Subcutaneous abdominal adipose tissue (tissue), 5 donors: ENCODE measurements around the gene CSTPP1.

Experiments used
- H3K27ac ChIP-seq: one replicate; pipeline ENCODE4 v1.7.0; 2013; ENCODE audit warnings: low read depth, mild to moderate bottlenecking, inconsistent platforms, low read length, moderate library complexity
- H3K27me3 ChIP-seq, 5 donors: one replicate each; pipeline ENCODE4 v1.7.0; 2013; ENCODE audit warnings: low read length in 5 of 5, inconsistent platforms in 1 of 5; ENCODE audit not compliant: control insufficient read depth in 5 of 5, insufficient read depth in 4 of 5
- H3K36me3 ChIP-seq, 5 donors: one replicate each; pipeline ENCODE4 v1.7.0; 2013; ENCODE audit warnings: low read length in 5 of 5; ENCODE audit not compliant: control insufficient read depth in 5 of 5, insufficient read depth in 5 of 5
- H3K4me1 ChIP-seq, 5 donors: one replicate each; pipeline ENCODE4 v1.7.0; 2013; ENCODE audit warnings: low read length in 5 of 5, mild to moderate bottlenecking in 3 of 5, moderate library complexity in 1 of 5; ENCODE audit not compliant: control insufficient read depth in 5 of 5, insufficient read depth in 5 of 5
- H3K4me3 ChIP-seq, 5 donors: one replicate each; pipeline ENCODE4 v1.7.0; 2013; ENCODE audit warnings: low read length in 5 of 5, low read depth in 1 of 5
- H3K9ac ChIP-seq, 5 donors: one replicate each; pipeline ENCODE4 v1.7.0; 2013; ENCODE audit warnings: low read length in 5 of 5, mild to moderate bottlenecking in 4 of 5, moderate library complexity in 3 of 5
- H3K9me3 ChIP-seq, 5 donors: one replicate each; pipeline ENCODE4 v1.7.0; 2013; ENCODE audit warnings: low read length in 5 of 5; ENCODE audit not compliant: control insufficient read depth in 5 of 5
- donor health status: healthy.
- donor health status: healthy.
- donor health status: healthy.
- donor health status: healthy.
- donor health status: healthy.

Gene CSTPP1

GRCh38 chr11:47021527-47021818, 84.9 kb downstream of the CSTPP1 start:
- Histone ChIP-seq H3K9me3 (no peaks in the 10 kb centered on the region), H3K27me3 (no peaks in the 10 kb centered on the region), H3K36me3 (no peaks in the 10 kb centered on the region), H3K9ac (no peak overlapping the region), H3K4me3 (no peak overlapping the region), H3K4me1 (no peaks in the 10 kb centered on the region), H3K27ac (no peak overlapping the region)

GRCh38 chr11:47021965-47022364, 85.4 kb downstream of the CSTPP1 start:
- Histone ChIP-seq H3K27ac (no peak overlapping the region), H3K27me3 (no peaks in the 10 kb centered on the region), H3K9me3 (no peaks in the 10 kb centered on the region), H3K4me1 (no peaks in the 10 kb centered on the region), H3K36me3 (no peaks in the 10 kb centered on the region), H3K9ac (no peak overlapping the region), H3K4me3 (no peak overlapping the region)

GRCh38 chr11:47028195-47029093, 91.9 kb downstream of the CSTPP1 start:
- no peaks in the 10 kb centered on the region for H3K36me3 ChIP-seq
- no peak overlapping the region for H3K27ac ChIP-seq
- H3K9ac ChIP-seq, result no peak overlapping the region
- H3K27me3 ChIP-seq, result no peaks in the 10 kb centered on the region
- H3K4me3 ChIP-seq, result no peak overlapping the region
- H3K9me3 ChIP-seq, result no peaks in the 10 kb centered on the region
- H3K4me1 ChIP-seq, result no peaks in the 10 kb centered on the region

GRCh38 chr11:47033439-47033838, 96.9 kb downstream of the CSTPP1 start:
- Histone ChIP-seq H3K9ac (no peak overlapping the region), H3K36me3 (no peaks in the 10 kb centered on the region), H3K27me3 (no peaks in the 10 kb centered on the region), H3K27ac (no peak overlapping the region), H3K4me3 (no peak overlapping the region), H3K9me3 (no peaks in the 10 kb centered on the region), H3K4me1 (no peaks in the 10 kb centered on the region)

DNA sequence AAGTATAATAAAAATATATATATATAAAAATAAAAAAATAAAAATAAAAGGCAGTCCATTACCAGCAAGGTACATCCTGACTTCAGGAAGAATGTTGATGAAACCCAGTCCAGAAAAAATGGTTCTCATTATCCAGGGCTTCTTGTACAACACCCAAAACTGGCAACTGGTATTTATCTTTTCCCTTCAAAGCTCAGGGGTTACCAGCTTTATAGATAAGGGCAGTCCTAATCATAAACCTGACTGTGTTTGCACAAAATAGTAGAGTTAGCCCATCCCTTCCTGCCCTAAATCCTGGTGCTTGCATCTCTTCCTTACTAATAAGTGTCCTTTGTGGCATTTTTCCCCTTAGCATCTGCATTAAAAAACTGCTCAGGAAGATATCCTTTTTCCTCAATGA, 97.5 kb downstream of the CSTPP1 start:
- Histone ChIP-seq H3K27me3 (no peaks in the 10 kb centered on the region), H3K9ac (no peak overlapping the region), H3K36me3 (no peaks in the 10 kb centered on the region), H3K27ac (no peak overlapping the region), H3K9me3 (no peaks in the 10 kb centered on the region), H3K4me3 (no peak overlapping the region), H3K4me1 (no peaks in the 10 kb centered on the region)

- no peaks in the 10 kb centered on the region for H3K4me1 ChIP-seq
- H3K27me3 ChIP-seq, result no peaks in the 10 kb centered on the region
- no peak overlapping the region for H3K27ac ChIP-seq
- H3K36me3 ChIP-seq, result no peaks in the 10 kb centered on the region
- no peak overlapping the region for H3K4me3 ChIP-seq
- H3K9me3 ChIP-seq, result no peaks in the 10 kb centered on the region
- H3K9ac ChIP-seq, result no peak overlapping the region
Measured at GRCh38 chr11:47035108-47035507, 98.5 kb downstream of the CSTPP1 start.

- Histone ChIP-seq H3K9ac (no peak overlapping the region), H3K9me3 (no peaks in the 10 kb centered on the region), H3K27me3 (no peaks in the 10 kb centered on the region), H3K36me3 (no peaks in the 10 kb centered on the region), H3K4me1 (no peaks in the 10 kb centered on the region), H3K4me3 (no peak overlapping the region), H3K27ac (no peak overlapping the region)
Measured at GRCh38 chr11:47044119-47044518, 107.6 kb downstream of the CSTPP1 start.

DNA sequence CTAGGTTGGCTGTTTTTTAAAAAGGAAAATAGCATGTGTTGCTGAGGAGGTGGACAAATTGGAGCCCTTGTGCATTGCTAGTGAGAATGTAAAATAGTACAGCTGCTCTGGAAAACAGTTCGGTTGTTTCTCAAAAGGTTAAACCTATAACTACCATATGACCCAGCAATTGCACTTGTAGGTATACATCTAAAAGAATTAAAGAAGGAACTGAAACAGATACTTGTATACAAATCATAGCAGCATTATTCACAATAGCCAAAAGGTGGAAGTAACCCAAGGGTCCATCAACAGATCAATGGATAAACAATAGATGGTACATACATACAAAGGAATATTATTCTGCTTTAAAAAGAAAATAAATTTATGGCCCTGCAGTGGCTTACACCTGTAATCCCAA, 111.4 kb downstream of the CSTPP1 start:
- Histone ChIP-seq H3K27ac (no peak overlapping the region), H3K4me1 (peaks cover 0 to 3% (median 0%) of the 10 kb centered on the region in 5 donors), H3K9me3 (no peaks in the 10 kb centered on the region), H3K9ac (no peak overlapping the region), H3K4me3 (no peak overlapping the region), H3K36me3 (no peaks in the 10 kb centered on the region), H3K27me3 (no peaks in the 10 kb centered on the region)

DNA sequence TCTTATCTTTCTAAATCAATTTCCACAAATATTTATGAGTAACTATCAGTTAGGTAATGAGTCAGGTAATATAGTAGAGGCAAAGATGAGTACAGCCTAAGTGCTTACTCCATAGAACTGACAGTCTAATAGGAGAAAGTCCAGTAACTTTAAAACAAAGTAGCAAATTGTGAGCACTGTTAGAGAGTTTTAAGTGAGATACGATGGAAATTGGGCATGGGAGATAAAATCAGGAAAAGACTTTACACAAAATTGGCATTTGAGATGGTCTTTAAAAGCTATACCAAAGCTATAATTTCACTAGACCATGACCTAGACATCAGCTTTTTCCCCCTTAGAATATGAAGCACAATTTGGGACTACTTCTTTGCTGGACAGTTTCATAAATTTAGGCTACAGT, 113.7 kb downstream of the CSTPP1 start:
- Histone ChIP-seq H3K9me3 (no peaks in the 10 kb centered on the region), H3K27me3 (no peaks in the 10 kb centered on the region), H3K36me3 (no peaks in the 10 kb centered on the region), H3K4me3 (no peak overlapping the region), H3K27ac (no peak overlapping the region), H3K9ac (no peak overlapping the region), H3K4me1 (peaks cover 0 to 3% (median 0%) of the 10 kb centered on the region in 5 donors)

DNA sequence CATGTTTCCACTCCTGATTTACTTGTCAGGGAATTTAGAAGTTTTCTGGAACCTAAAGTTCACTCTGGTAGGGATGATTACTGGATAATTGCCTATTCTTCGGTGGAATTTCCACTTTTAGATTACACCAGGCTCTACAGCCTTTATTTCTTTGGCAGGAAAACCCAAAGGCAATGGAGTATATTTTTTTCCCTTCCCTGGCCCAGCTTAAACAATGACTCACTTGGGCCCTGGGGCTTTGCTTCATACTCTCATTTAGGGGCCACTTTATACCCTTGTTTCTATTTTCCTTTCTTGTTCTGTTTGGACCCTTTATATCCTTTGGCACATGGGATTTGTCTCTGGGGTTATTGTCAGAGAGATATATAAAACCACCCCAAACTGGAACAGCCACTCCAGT, 114.7 kb downstream of the CSTPP1 start:
- H3K27me3 ChIP-seq, result no peaks in the 10 kb centered on the region
- H3K27ac ChIP-seq, result no peak overlapping the region
- H3K36me3 ChIP-seq, result no peaks in the 10 kb centered on the region
- no peaks in the 10 kb centered on the region for H3K9me3 ChIP-seq
- no peak overlapping the region for H3K9ac ChIP-seq
- H3K4me1 ChIP-seq, result peaks cover 0 to 3% (median 0%) of the 10 kb centered on the region in 5 donors
- no peak overlapping the region for H3K4me3 ChIP-seq
